IPS-11a (cell line): ENCODE data around the gene TRPV2.
"Not testable (repeated sequence)": the region's sequence is repeated elsewhere in the genome, so short reads cannot be mapped to it uniquely, and the experiment has no call there.

Source experiments
- H3K4me3 ChIP-seq: one replicate; pipeline ENCODE4 v1.5.1; 2013; ENCODE audit warnings: low read depth, low read length, control low read depth

TRPV2 gene, protein sequence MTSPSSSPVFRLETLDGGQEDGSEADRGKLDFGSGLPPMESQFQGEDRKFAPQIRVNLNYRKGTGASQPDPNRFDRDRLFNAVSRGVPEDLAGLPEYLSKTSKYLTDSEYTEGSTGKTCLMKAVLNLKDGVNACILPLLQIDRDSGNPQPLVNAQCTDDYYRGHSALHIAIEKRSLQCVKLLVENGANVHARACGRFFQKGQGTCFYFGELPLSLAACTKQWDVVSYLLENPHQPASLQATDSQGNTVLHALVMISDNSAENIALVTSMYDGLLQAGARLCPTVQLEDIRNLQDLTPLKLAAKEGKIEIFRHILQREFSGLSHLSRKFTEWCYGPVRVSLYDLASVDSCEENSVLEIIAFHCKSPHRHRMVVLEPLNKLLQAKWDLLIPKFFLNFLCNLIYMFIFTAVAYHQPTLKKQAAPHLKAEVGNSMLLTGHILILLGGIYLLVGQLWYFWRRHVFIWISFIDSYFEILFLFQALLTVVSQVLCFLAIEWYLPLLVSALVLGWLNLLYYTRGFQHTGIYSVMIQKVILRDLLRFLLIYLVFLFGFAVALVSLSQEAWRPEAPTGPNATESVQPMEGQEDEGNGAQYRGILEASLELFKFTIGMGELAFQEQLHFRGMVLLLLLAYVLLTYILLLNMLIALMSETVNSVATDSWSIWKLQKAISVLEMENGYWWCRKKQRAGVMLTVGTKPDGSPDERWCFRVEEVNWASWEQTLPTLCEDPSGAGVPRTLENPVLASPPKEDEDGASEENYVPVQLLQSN

DNA sequence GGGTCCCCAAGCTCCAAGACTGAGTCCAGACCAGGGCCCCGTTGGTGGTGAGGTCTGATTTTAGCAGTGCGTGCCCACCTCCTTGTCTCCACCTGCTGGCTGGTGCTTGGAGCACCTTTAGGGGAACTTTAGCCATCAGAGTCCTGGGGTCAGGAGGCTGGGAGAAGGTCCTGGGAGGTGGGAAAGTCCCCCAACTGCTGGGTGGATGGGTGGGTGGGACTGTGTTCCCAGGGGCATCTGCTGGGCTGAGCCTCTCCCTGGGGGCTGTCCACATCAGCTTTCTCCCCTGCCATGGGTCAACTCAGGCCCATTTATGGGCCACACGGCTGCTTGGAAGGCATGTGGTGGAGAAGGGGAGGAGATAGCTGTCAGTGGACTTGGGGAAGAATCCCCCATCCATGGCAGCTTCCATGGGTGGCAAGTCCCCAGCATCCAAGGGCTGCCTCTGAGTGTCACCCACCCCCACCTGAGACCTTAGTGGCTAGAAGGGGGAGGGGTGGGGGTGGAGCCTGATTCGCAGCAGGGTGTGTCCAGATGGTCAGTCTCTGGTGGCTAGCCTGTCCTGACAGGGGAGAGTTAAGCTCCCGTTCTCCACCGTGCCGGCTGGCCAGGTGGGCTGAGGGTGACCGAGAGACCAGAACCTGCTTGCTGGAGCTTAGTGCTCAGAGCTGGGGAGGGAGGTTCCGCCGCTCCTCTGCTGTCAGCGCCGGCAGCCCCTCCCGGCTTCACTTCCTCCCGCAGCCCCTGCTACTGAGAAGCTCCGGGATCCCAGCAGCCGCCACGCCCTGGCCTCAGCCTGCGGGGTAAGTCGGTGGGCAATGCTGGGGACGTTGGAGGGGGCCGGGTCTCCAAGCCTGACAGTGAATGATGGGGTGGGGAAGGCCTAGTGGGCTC lies at the start of gene TRPV2:
TRPV2 (plus strand) TSS at position 541 of the 894 bp plus-strand sequence. CDS start 2,098 bp downstream, outside the sequence.
- H3K4me3 ChIP-seq, result no peak within 1 kb of the TSS

DNA sequence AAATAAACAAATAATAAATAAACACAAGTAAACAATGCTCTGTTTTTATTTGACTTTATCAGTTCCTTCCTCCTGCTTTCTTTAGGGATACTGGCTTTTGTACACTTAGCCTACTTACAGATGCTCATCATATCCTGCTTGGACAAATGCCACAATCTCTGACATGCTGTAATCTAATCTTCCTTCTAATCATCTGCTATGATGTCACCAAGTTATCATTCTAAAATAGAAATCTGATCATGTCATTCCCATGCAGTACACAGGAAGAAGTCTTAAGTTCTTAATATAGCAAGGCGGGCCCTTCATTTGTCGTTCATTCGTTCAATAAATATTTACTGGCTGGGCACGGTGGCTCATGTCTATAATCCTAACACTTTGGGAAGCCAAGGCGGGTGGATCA lies 43.6 kb upstream of the TRPV2 start:
- H3K4me3 ChIP-seq, result no peak overlapping the region

DNA sequence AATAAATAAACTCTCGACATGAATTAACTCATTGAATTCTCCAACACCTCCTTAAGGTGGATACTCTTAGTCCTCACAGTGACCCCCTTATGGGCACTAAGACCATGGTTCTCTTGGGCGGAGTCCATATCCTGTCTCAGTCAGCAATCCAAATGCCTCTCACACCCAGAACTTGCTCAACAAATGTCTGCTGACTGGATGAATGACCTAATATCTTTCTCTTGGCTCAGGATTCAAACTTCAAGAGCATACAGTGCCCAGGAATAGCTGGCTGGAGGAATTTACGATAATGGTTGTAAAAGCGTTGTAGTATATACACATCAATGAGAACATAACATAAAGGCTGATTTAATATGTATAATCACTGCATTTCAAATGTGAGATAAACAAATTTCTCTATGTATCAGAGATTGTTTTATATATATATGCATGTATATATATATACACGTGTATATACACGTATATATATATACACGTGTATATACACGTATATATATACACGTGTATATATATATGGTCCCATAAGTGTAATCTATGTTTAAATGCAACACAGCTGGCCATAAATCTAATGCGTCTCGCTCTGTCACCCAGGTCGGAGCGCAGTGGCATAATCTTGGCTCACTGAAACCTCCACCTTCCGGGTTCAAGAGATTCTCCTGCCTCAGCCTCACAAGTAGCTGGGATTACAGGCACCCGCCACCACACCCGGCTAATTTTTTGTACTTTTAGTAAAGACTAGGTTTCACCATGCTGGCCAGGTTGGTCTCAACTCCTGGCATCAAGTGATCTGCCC lies 41.0 kb upstream of the TRPV2 start:
- no peak overlapping the region for H3K4me3 ChIP-seq

DNA sequence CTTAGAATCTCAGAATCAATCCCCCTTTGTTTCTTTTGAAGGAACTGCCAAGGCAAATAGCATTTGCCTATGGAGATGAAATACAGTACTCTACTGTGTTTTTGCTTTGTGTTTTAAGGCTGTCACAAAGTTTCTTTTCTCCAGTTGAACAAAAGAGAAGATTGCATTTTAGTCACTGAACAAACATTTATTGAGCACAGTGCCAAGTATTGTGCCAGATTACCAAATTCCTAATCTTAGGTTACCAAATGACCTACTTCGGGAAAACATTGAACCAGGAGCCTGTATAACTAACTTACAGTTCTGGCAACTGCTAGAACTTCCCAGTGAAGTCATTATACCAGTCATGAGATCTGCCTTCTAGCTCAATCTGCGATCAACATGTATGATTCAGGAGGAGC lies 37.4 kb upstream of the TRPV2 start:
- H3K4me3 ChIP-seq, result no peak overlapping the region

DNA sequence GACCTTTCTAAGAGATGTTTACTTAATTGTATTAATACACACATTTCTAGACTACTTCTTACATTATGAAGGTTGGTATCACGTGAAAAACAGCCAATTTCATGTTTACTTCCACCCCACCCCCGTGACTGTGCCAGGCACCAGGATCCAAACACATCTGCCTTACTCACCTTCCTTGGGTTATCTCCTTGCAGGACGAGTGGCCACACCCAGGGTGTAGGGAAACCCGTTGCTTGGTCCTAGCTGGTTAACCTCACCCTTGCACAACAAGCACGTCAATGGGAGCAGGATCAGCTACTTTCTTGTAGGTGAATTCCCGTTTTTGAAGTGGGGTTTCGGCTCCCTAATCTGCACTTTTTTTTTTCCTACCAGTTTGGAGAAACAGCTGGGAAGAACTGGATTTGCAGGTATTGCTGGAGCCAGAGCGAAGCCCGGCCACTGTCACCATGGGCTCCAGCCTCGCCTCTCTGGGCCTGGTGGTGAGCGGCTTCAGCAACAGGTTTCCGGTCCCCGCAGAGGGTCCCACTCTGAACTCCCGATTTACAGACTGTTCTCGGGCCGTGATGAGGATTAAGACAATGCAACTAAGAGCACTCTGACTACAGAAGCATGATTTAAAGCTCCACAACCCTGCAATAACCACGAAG lies 36.6 kb upstream of the TRPV2 start:
- no peak overlapping the region for H3K4me3 ChIP-seq

DNA sequence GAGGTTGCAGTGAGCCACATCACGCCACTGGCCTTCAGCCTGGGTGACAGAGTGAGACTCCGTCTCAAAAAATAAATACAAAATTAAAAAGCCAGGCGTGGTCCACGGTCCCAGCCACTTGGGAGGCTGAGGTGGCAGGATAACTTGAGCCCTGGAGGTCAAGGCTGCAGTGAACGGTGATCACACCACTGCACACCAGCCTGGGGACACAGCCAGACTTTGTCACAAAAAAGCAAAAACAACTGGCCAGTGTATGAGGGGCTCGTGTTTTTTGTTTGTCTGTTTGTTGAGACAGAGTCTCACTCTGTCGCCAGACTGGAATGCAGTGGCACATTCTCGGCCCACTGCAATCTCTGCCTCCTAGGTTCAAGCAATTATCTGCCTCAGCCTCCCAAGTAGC lies 35.7 kb upstream of the TRPV2 start:
- H3K4me3 ChIP-seq, result no peak overlapping the region

DNA sequence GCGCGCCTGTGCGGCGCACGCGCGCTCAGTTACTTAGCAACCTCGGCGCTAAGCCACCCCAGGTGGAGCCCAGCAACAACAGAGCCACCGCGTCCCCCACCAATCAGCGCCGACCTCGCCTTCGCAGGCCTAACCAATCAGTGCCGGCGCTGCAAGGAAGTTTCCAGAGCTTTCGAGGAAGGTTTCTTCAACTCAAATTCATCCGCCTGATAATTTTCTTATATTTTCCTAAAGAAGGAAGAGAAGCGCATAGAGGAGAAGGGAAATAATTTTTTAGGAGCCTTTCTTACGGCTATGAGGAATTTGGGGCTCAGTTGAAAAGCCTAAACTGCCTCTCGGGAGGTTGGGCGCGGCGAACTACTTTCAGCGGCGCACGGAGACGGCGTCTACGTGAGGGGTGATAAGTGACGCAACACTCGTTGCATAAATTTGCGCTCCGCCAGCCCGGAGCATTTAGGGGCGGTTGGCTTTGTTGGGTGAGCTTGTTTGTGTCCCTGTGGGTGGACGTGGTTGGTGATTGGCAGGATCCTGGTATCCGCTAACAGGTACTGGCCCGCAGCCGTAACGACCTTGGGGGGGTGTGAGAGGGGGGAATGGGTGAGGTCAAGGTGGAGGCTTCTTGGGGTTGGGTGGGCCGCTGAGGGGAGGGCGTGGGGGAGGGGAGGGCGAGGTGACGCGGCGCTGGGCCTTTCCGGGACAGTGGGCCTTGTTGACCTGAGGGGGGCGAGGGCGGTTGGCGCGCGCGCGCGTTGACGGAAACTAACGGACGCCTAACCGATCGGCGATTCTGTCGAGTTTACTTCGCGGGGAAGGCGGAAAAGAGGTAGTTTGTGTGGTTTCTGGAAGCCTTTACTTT lies 34.5 kb upstream of the TRPV2 start, which contains the start of gene UBB:
UBB (plus strand) TSS at position 452 of the 856 bp plus-strand sequence. CDS start 817 bp downstream, outside the sequence.
- H3K4me3 ChIP-seq, result peak within 1 kb of the TSS; percentile 91

DNA sequence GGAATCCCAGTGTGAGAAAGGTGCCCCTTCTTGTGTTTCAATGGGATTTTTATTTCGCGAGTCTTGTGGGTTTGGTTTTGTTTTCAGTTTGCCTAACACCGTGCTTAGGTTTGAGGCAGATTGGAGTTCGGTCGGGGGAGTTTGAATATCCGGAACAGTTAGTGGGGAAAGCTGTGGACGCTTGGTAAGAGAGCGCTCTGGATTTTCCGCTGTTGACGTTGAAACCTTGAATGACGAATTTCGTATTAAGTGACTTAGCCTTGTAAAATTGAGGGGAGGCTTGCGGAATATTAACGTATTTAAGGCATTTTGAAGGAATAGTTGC lies 33.9 kb upstream of the TRPV2 start:
- H3K4me3 ChIP-seq, result peak overlapping the region; percentile 91

DNA sequence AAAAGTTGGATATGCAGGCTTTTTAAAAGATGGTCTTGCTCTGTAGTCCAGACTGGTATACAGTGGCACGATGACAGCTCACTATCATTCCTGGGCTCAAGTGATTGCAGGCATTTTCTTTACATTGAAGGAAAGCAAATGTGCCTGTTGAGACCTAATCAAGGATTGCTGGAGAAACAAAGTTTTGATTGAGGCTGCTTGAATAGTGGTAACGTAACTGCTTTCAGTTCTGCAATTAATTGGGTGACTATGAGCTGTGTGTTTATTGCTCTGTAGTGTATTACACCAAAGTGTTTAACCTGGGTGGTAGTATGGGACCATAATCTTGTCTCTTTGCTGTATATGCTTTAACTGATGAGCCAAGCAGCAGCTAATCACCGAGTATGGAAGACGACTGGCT lies 32.2 kb upstream of the TRPV2 start:
- H3K4me3 ChIP-seq, result no peak overlapping the region

DNA sequence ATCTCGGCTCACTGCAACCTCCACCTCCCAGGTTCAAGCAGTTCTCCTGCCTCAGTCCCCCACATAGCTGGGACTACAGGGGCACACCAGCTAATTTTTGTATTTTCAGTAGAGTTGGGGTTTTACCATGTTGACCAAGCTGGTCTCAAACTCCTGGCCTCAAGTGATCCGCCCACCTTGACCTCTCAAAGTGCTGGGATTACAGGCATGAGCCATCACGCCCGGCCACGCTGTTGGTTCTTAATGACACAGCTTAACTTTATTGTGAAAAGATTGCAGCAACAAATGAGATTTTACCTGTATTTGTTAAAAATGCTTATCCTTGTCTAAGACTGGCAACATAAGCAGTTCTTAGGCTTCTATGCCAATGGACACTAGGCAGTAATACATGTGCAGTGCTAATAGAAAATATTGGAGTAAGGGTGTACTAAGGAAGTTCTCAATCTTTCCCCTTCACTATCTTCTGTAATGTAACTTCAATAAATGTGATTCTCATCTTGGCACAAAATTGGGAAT lies 31.5 kb upstream of the TRPV2 start:
- no peak overlapping the region for H3K4me3 ChIP-seq

DNA sequence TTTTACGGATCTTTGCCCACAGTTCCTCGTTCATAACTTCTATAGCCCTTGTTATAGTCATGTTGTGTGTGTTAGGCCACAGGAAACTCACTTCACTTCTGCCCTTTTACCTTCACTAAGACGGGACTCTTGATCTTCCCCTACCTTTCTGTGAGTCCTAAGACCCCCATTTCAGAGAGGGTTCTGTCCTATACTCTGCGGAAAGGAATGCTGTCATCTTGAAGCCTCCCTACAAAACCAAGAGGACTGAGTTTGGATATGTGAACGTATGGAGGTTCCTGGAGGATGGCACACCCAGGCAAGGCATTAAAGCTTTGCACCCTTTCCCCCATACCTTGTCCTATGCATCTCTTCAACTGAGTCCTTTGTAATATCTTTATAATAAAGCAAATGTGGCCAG lies 30.8 kb upstream of the TRPV2 start:
- H3K4me3 ChIP-seq, result no peak overlapping the region

DNA sequence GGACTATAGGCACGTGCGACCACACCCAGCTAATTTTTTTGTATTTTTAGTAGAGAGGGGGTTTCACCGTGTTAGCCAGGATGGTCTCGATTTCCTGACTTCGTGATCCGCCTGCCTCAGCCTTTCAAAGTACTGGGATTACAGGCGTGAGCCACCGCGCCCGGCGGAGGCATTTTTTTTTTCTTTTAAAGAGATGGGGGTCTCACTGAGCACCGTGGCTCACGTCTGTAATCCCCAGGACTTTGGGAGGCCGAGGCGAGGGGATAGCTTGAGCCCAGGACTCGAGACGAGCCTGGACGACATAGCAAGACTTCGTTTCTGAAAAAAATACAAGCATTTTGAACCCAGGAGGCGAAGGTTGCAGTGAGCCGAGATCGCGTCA lies 29.3 kb upstream of the TRPV2 start:
- peak overlapping the region; percentile 15 for H3K4me3 ChIP-seq

DNA sequence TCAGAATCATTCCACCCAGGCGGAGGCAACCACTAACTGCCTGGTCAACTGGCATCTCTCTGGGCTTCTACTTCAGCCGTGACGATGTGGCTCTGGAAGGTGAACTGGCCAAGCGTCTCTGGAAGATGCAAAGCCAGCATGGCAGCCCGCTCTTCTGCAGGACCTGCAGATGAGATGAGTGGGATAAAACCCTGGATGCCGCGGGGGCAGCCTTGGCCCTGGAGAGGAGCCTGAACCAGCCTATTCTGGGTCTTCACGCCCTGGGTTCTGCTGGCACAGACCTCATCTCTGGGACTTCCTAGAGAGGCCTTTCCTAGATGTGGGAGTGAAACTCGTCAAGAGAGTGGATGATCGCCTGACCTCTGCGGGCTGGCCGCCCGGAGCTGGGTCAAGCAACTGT lies 23.9 kb upstream of the TRPV2 start:
- no peak overlapping the region for H3K4me3 ChIP-seq

DNA sequence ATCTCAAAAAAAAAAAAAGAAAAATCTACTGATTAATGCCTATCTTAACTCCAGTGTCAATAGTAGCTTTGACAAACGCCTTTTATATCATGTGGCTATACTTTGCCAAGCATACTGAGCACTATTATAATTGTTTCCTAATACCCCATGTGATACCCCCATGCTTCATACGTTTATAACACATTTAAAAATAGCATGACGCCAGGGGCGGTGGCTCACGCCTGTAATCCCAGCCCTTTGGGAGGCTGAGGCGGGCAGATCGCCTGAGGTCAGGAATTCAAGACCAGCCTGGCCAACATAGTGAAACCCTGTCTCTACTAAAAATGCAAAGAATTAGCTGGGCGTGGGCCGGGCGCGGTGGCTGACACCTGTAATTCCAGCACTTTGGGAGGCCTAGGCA lies 22.9 kb upstream of the TRPV2 start:
- H3K4me3 ChIP-seq, result not testable (repeated sequence)

DNA sequence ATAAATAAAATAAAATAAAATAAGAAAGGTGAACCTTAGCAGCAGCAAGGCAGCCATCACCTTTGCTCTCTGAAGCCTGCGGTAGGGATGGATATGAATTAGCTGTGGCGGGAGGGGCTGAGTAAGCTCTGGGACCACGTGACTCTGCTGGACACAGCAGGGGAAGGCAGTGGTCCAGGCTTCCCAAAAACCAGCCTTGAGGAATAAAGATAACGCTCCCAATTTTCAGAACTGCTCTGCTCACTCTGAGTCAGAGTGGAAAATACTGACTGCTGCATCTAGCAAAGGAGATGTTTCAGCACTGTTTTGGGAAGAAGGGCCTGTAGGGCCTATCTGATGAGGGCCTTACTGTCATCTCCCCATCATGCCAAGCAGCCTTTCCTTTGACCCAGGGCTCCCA lies 19.5 kb upstream of the TRPV2 start:
- not testable (repeated sequence) for H3K4me3 ChIP-seq

DNA sequence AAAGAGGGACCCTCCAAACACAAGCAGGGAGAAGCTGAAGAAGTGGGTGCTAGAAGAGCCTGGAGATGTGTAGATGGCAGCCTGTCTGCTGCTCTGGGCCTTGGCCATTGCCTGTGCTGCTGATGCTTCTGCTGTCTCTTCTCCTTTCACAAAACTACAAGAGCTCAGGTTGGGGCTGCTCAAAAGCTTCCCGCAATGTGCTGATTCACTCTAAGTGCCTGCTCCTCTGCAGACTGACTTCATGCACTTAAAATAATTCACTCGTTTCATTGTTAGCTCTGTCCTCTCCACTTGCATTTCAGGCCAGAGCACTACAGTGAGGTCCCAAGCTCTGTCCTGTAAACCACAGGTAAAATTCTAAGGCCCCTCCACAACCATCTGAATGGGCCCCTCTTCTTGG lies 18.7 kb upstream of the TRPV2 start:
- H3K4me3 ChIP-seq, result not testable (repeated sequence)

DNA sequence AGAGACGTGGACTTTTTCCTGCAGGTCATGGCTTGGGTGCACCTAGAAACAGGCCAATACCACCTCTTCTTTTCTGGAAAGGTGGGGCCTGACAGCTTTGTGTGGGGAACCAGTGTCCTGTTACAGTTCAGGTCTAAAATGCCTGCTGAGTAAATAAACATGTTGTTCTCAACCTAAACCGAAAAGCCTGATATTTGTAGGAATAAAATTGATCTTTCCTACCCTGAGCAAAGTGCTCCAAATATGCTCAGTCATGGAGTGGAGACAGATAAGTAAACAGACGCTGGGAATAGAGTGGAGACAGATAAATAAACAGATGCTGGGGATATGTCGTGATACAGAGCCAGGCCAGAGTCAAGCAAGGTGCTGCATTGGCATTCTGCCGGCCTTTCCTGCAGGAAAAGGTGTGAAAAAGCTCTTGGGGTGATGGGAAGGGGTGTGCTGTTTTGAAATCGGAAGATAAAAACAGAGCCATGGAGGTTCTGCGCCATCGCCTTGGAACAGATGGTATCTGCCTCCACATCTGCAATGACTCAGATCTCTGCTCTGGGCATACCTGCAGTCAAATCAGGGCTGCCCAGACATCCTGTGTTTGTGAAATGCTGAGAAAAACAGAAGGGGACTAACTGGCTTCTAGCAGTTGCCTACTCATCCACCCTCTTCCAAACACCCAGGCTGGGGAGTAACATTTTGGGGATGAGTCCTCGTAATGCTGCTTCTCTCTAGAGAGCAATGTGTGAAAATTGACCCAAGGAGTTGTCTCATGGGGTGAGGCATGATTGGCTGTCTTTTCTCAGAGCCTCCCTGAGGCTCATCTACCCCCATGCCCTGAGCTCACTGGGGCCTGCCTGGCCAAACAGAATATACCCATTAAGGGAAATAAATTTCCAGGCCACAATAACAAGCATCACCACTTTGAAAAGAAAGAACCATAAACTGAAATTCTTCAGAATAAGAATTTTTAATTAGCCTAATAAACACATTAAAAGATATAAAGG lies 16.8 kb upstream of the TRPV2 start:
- H3K4me3 ChIP-seq, result no peak overlapping the region

DNA sequence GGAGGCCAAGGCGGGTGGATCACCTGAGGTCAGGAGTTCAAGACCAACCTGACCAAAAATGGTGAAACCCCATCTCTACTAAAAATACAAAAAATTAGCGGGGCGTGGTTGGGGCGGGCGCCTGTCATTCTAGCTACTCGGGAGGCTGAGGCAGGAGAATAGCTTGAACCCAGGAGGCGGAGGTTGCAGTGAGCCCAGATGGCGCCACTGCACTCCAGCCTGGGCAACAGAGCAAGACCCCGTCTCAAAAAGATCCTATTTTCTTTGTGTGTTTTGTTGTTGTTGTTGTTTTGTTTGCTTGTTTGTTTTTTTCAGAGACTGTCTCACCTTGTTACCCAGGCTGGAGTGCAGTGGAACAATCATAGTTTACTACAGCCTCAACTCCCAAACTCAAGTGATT lies 11.5 kb upstream of the TRPV2 start:
- H3K4me3 ChIP-seq, result not testable (repeated sequence)
